AG04449 (cell line): Measurements from ENCODE around the gene MS4A6E.

Source experiments
- CTCF ChIA-PET: fragments of 350-600 bp; formaldehyde crosslinking; extraction: SDS; loops from one replicate; lab custom pipeline; 2021; ENCODE audit warnings: antibody characterized with exemption; lab: Yijun Ruan, JAX
- POLR2A ChIA-PET: fragments of 400-600, 350-600 bp; formaldehyde crosslinking; extraction: SDS; loops from one replicate; lab custom pipeline; 2020; ENCODE audit warnings: antibody characterized with exemption, inconsistent platforms; lab: Yijun Ruan, JAX
- DNase-seq: peaks from one replicate; pipeline ENCODE4 v3.0.0-alpha.2; 2010; ENCODE audit warnings: low read depth, low spot score
- H3K4me3 ChIP-seq: 2 replicates; pipeline ENCODE4 v1.5.1; 2011; ENCODE audit warnings: low read depth, mild to moderate bottlenecking, control low read depth, low read length
- CTCF ChIP-seq: IDR thresholded peaks from one replicate; pipeline ENCODE4 v1.5.1; 2011; ENCODE audit warnings: mild to moderate bottlenecking, moderate library complexity, low read length, control low read depth, inconsistent platforms; ENCODE audit not compliant: insufficient read depth; ENCODE audit errors: missing control alignments

MS4A6E gene

GRCh38 chr11:60344146-60344545, 17.1 kb downstream of the MS4A6E start:
- no peak for DNase-seq
- CTCF ChIA-PET = no interaction called here
- POLR2A ChIA-PET = no interaction called here
- H3K4me3 ChIP-seq = no peak overlapping the region
- TF ChIP-seq CTCF = no peak

- H3K4me3 ChIP-seq = no peak overlapping the region
- no peak for DNase-seq
- ChIA-PET CTCF (interaction anchor here (1.2 kb wide), 1 partner anchor 18 kb away, joined by 3 read pairs; no protein-coding TSS in a partner anchor), POLR2A (no interaction called here)
- TF ChIP-seq CTCF = no peak
Observed at GRCh38 chr11:60345489-60345888, 18.4 kb downstream of the MS4A6E start.

- DNase-seq = no peak
- POLR2A ChIA-PET = no interaction called here
- CTCF ChIA-PET = no interaction called here
- no peak overlapping the region for H3K4me3 ChIP-seq
- TF ChIP-seq CTCF = no peak
Observed at GRCh38 chr11:60347084-60347797, 20.2 kb downstream of the MS4A6E start.

GRCh38 chr11:60348116-60348515, 21.1 kb downstream of the MS4A6E start:
- ChIA-PET POLR2A (no interaction called here), CTCF (no interaction called here)
- H3K4me3 ChIP-seq = no peak overlapping the region
- no peak for DNase-seq
- TF ChIP-seq CTCF = no peak

GRCh38 chr11:60349990-60350389, 22.9 kb downstream of the MS4A6E start:
- ChIA-PET CTCF (interaction anchor here (1.2 kb wide), 1 partner anchor 13 kb away, joined by 3 read pairs; no protein-coding TSS in a partner anchor), POLR2A (no interaction called here)

GRCh38 chr11:60357771-60358170, 30.7 kb downstream of the MS4A6E start:
- TF ChIP-seq CTCF = no peak
- DNase-seq = no peak
- ChIA-PET POLR2A (no interaction called here), CTCF (no interaction called here)
- H3K4me3 ChIP-seq = no peak overlapping the region

More at GRCh38 chr11:60349990-60350389, 22.9 kb downstream of the MS4A6E start:
- TF ChIP-seq CTCF = no peak
- no peak for DNase-seq
- no peak overlapping the region for H3K4me3 ChIP-seq
